ENCODE data around the gene H1-8.

DNA sequence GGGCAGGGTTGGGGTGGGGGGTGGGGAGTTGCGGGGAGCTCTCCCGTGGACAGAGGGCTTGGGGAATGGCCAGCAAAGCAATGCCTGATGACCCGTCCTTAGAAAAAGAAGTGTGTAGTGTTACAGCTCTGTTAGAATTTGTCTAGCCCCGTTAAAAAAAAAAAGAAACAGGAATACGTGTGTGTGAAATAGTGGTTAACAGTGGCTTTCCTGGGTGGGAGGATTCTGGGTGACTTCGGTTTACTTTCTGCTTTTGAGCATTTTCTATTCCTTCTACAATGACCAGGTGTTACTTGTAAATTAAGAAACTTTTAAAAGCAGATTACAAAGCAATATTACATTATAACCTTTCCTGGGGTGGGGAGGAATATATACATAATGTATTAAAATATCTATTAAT, 25.0 kb downstream of the H1-8 start:
- TF ChIP-seq POLR2AphosphoS5 (IDR thresholded peaks at IDR 0.05) (no peak), POLR2A (IDR thresholded peaks at IDR 0.05) (no peak)
